GM12875 (cell line): Measurements from ENCODE around the gene NAA25.

ENCODE experiments used
- H3K4me3 ChIP-seq: one replicate; pipeline ENCODE4 v1.5.1; 2011; ENCODE audit warnings: low read depth, low read length, control low read depth
- CTCF ChIP-seq: IDR thresholded peaks from 2 replicates; pipeline ENCODE4 v1.5.1; 2011; ENCODE audit warnings: low read depth, mild to moderate bottlenecking, control low read depth, inconsistent platforms, low read length, moderate library complexity, borderline replicate concordance; ENCODE audit not compliant: insufficient read depth

NAA25 gene

GRCh38 chr12:111981987-111982386, 126.6 kb downstream of the NAA25 start:
- TF ChIP-seq CTCF = no peak
- no peak overlapping the region for H3K4me3 ChIP-seq

- no peak overlapping the region for H3K4me3 ChIP-seq
- TF ChIP-seq CTCF = no peak
These were observed 128.0 kb downstream of the NAA25 start for GRCh38 chr12:111980598-111980997.

GRCh38 chr12:111978545-111978944, 130.0 kb downstream of the NAA25 start:
- H3K4me3 ChIP-seq = no peak overlapping the region
- no peak for TF ChIP-seq CTCF

- H3K4me3 ChIP-seq = no peak overlapping the region
- no peak for TF ChIP-seq CTCF
These were observed 131.7 kb downstream of the NAA25 start for GRCh38 chr12:111976860-111977259.
